CD14-positive monocyte (primary cell): ENCODE data around the gene FNDC3B. TPM values are rescaled to one million over a fixed set of nuclear protein-coding genes. Genes with fewer than 3 reads are reported as not detected.
A peak's percentile ranks its signal among the peaks of the same experiment; 100 is the strongest.

Source experiments
- DNase-seq, 3 donors: peaks; one replicate each; pipeline ENCODE4 v3.0.0-alpha.2; 2011 to 2022
- H2AFZ ChIP-seq: 2 replicates; pipeline ENCODE4 v1.6.0; 2012; ENCODE audit warnings: mild to moderate bottlenecking, low read depth, low read length, inconsistent platforms; ENCODE audit not compliant: insufficient read depth, poor library complexity, severe bottlenecking
- H3K27ac ChIP-seq, 2 donors: 1 replicate in 1 of 2; 2 replicates in 1 of 2; pipeline ENCODE4 v1.5.1; 2012 to 2013; ENCODE audit warnings: low read length in 2 of 2, control low read depth in 1 of 2, inconsistent platforms in 1 of 2, low read depth in 1 of 2, mild to moderate bottlenecking in 1 of 2
- H3K27me3 ChIP-seq, 2 donors: one replicate each; pipeline versions ENCODE4 v1.6.0 to v1.6.1; 2011 to 2013; ENCODE audit warnings: low read length in 2 of 2; ENCODE audit not compliant: control insufficient read depth in 2 of 2, insufficient read depth in 2 of 2
- H3K36me3 ChIP-seq, 2 donors: replicated peaks in 1 of 2; 1 replicate in 1 of 2; 2 replicates in 1 of 2; pipeline versions ENCODE4 v1.5.1 to v1.6.1; 2012 to 2013; ENCODE audit warnings: low read length in 2 of 2, control low read depth in 1 of 2, inconsistent platforms in 1 of 2, mild to moderate bottlenecking in 1 of 2; ENCODE audit not compliant: insufficient read depth in 2 of 2, control insufficient read depth in 1 of 2
- H3K4me1 ChIP-seq, 2 donors: 1 replicate in 1 of 2; 2 replicates in 1 of 2; pipeline versions ENCODE4 v1.5.1 to v1.6.1; 2012 to 2013; ENCODE audit warnings: low read length in 2 of 2, control low read depth in 1 of 2, inconsistent platforms in 1 of 2, mild to moderate bottlenecking in 1 of 2, moderate library complexity in 1 of 2; ENCODE audit not compliant: insufficient read depth in 2 of 2, control insufficient read depth in 1 of 2
- H3K4me2 ChIP-seq: replicated peaks from 2 replicates; pipeline ENCODE3; 2012; ENCODE audit warnings: low read length, moderate library complexity, mild to moderate bottlenecking; ENCODE audit not compliant: poor library complexity, severe bottlenecking; ENCODE audit errors: extremely low read depth
- H3K4me3 ChIP-seq, 3 experiments: fragments of 200-600 bp in 1 of 3; sonication (generic) in 1 of 3; replicated peaks in 1 of 3; 1 replicate in 2 of 3; 2 replicates in 1 of 3; pipeline ENCODE4 v1.5.1; 2011 to 2013; ENCODE audit warnings: low read length in 3 of 3, mild to moderate bottlenecking in 3 of 3, control low read depth in 2 of 3, low read depth in 2 of 3, inconsistent platforms in 1 of 3, moderate library complexity in 1 of 3
- H3K79me2 ChIP-seq: 2 replicates; pipeline ENCODE4 v1.6.0; 2012; ENCODE audit warnings: mild to moderate bottlenecking, control low read depth, inconsistent platforms, low read length, moderate library complexity; ENCODE audit not compliant: insufficient read depth
- H3K9ac ChIP-seq: 2 replicates; pipeline ENCODE4 v1.6.0; 2017; ENCODE audit warnings: low read length, mild to moderate bottlenecking; ENCODE audit not compliant: insufficient read depth, poor library complexity, severe bottlenecking
- H3K9me3 ChIP-seq, 2 donors: replicated peaks in 1 of 2; 1 replicate in 1 of 2; 2 replicates in 1 of 2; pipeline versions ENCODE4 v1.5.1 to v1.6.1; 2012 to 2013; ENCODE audit warnings: low read length in 2 of 2, control low read depth in 1 of 2; ENCODE audit not compliant: control insufficient read depth in 1 of 2, insufficient read depth in 1 of 2
- H4K20me1 ChIP-seq: 2 replicates; pipeline ENCODE4 v1.6.0; 2012; ENCODE audit warnings: mild to moderate bottlenecking, low read length, control low read depth, moderate library complexity; ENCODE audit not compliant: insufficient read depth
- H3K27ac Mint-ChIP-seq, 7 donors: one replicate each; pipeline ENCODE4 v1.8.0; 2020; ENCODE audit warnings: mild to moderate bottlenecking in 7 of 7, mixed read lengths in 7 of 7, moderate library complexity in 6 of 7, inconsistent platforms in 2 of 7
- H3K27me3 Mint-ChIP-seq, 3 donors: one replicate each; pipeline ENCODE4 v1.8.0; 2021 to 2022; ENCODE audit warnings: low read depth in 3 of 3, mild to moderate bottlenecking in 3 of 3, mixed read lengths in 3 of 3, moderate library complexity in 3 of 3, inconsistent platforms in 1 of 3
- H3K36me3 Mint-ChIP-seq, 2 donors: one replicate each; pipeline ENCODE4 v1.8.0; 2020; ENCODE audit warnings: mixed read lengths in 2 of 2, inconsistent platforms in 1 of 2, mild to moderate bottlenecking in 1 of 2
- H3K4me1 Mint-ChIP-seq: one replicate; pipeline ENCODE4 v1.8.0; 2020; ENCODE audit warnings: mild to moderate bottlenecking, mixed read lengths
- H3K4me3 Mint-ChIP-seq, 2 donors: one replicate each; pipeline ENCODE4 v1.8.0; 2020; ENCODE audit warnings: mild to moderate bottlenecking in 2 of 2, mixed read lengths in 2 of 2, moderate library complexity in 1 of 2
- H3K9me3 Mint-ChIP-seq, 7 donors: one replicate each; pipeline ENCODE4 v1.8.0; 2020 to 2022; ENCODE audit warnings: mixed read lengths in 7 of 7, mild to moderate bottlenecking in 6 of 7, moderate library complexity in 6 of 7, inconsistent platforms in 2 of 7
- CTCF ChIP-seq: fragments of 200-600 bp; IDR thresholded peaks from one replicate; pipeline ENCODE4 v1.8.0; 2022; ENCODE audit warnings: antibody characterized with exemption, mild to moderate bottlenecking
- WGBS: methylation state at CpG from one replicate; pipeline ENCODE4 v1.1.5; 2013; ENCODE audit warnings: missing lambda C conversion rate; ENCODE audit not compliant: insufficient coverage; 5-methylcytosine and 5-hydroxymethylcytosine counted together
- intact Hi-C, 2 donors: fragments of 100-400 bp; cut with micrococcal nuclease; formaldehyde crosslinking; loops; one replicate each; pipeline versions ENCODE4 v1.15.0 to v1.15.1; 2023
- polyA plus RNA-seq, 3 donors: library from polyadenylated mRNA; depleted of rRNA in 1 of 3; unstranded in 2 of 3; stranded (reverse) in 1 of 3; fragments of 300-500 nt in 2 of 3; fragments of >200 nt in 1 of 3; fragmentation: Illumina TruSeq in 2 of 3; gene quantifications; 1 replicate in 2 of 3; 2 replicates in 1 of 3; pipeline ENCODE4 v1.2.3, GENCODE V29; 2012 to 2021

The FNDC3B gene
- polyA plus RNA-seq, 3 donors, result 19.6 to 36.1 (median 25.7) TPM

- Mint-ChIP-seq H3K27ac (peak overlapping the region; percentile 87 to 95 (median 91)), H3K4me3 (no peak overlapping the region), H3K27me3 (no peaks in the 10 kb centered on the region), H3K36me3 (peaks cover 4 to 26% of the 10 kb centered on the region in 2 donors), H3K4me1 (peaks cover 84% of the 10 kb centered on the region), H3K9me3 (peaks cover 0 to 4% (median 0%) of the 10 kb centered on the region in 7 donors)
- Histone ChIP-seq H3K9ac (no peak overlapping the region), H3K9me3 (no peaks in the 10 kb centered on the region), H3K4me1 (peaks cover 75 to 84% of the 10 kb centered on the region in 2 donors), H3K27me3 (no peaks in the 10 kb centered on the region), H4K20me1 (peaks cover 4% of the 10 kb centered on the region), H3K36me3 (no peaks in the 10 kb centered on the region), H3K27ac (peak overlapping the region; percentile 25 to 84), H3K4me3 (no peak overlapping the region), H3K4me2 (no peak overlapping the region), H2AFZ (no peak overlapping the region), H3K79me2 (peaks cover 100% of the 10 kb centered on the region)
- intact Hi-C loops, result loop anchor here in 1 of 2 donors (5.0 kb wide), 1 partner anchor 38 kb away; no protein-coding TSS in a partner anchor
- no peak for DNase-seq
- 51% methylated on average over 4 of the region's 14 CpGs for WGBS
- no peak for TF ChIP-seq CTCF
These were observed 104.5 kb downstream of the FNDC3B start for GRCh38 chr3:172143739-172144497.

- Histone ChIP-seq H3K4me3 (peak overlapping the region in 1 of 3 experiments; percentile 45), H4K20me1 (peaks cover 4% of the 10 kb centered on the region), H3K27me3 (no peaks in the 10 kb centered on the region), H3K36me3 (no peaks in the 10 kb centered on the region), H2AFZ (no peak overlapping the region), H3K9me3 (no peaks in the 10 kb centered on the region), H3K9ac (no peak overlapping the region), H3K4me2 (peak overlapping the region; percentile 51), H3K79me2 (peaks cover 100% of the 10 kb centered on the region), H3K4me1 (peaks cover 72 to 84% of the 10 kb centered on the region in 2 donors), H3K27ac (peak overlapping the region; percentile 25 to 84)
- Mint-ChIP-seq H3K27me3 (no peaks in the 10 kb centered on the region), H3K4me3 (peak overlapping the region in 1 of 2 donors; percentile 64), H3K27ac (peak overlapping the region; percentile 87 to 95 (median 91)), H3K4me1 (peaks cover 84% of the 10 kb centered on the region), H3K9me3 (peaks cover 0 to 4% (median 0%) of the 10 kb centered on the region in 7 donors), H3K36me3 (peaks cover 4 to 26% of the 10 kb centered on the region in 2 donors)
- no peak for TF ChIP-seq CTCF
- intact Hi-C loops, result loop anchor here in 1 of 2 donors (5.0 kb wide), 1 partner anchor 38 kb away; no protein-coding TSS in a partner anchor
- DNase-seq, result peak in 1 of 3 donors; percentile 49
- WGBS, result no CpG with 5 or more reads among the region's 1 CpG
These were observed 105.2 kb downstream of the FNDC3B start for GRCh38 chr3:172144601-172145000.
